ENCODE results near the gene SCN2A. TPM values are rescaled to one million over a fixed set of nuclear protein-coding genes. Genes with fewer than 3 reads are reported as not detected.

The SCN2A gene
- total RNA-seq, 2 donors from 2014 or later = 0.15 to 0.20 TPM

DNA sequence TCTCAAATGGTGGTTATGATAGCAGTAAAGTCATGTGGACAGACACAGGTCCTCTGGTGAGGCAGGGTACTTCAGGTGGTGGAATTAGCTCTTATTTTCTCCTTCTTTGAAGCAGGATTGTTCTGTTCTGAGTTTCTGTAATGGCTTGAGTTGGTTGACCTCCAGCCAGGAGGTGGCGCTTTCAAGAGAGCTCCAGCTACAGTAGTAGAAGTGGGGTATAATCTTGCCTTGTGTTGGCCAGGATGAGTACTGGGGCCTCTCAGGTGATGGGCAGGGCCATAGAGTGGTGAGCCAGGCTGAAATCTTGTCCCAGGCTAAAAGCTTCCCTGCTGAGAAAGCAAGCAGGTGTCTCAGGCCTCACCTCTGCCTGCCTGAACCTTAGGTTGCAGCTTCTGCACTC, 177.8 kb downstream of the SCN2A start:
- H3K9me3 ChIP-seq (ENCODE audit: control insufficient read depth, low read length) = peaks cover 17% of the 10 kb centered on the region
- TF ChIP-seq, protein P1, sequence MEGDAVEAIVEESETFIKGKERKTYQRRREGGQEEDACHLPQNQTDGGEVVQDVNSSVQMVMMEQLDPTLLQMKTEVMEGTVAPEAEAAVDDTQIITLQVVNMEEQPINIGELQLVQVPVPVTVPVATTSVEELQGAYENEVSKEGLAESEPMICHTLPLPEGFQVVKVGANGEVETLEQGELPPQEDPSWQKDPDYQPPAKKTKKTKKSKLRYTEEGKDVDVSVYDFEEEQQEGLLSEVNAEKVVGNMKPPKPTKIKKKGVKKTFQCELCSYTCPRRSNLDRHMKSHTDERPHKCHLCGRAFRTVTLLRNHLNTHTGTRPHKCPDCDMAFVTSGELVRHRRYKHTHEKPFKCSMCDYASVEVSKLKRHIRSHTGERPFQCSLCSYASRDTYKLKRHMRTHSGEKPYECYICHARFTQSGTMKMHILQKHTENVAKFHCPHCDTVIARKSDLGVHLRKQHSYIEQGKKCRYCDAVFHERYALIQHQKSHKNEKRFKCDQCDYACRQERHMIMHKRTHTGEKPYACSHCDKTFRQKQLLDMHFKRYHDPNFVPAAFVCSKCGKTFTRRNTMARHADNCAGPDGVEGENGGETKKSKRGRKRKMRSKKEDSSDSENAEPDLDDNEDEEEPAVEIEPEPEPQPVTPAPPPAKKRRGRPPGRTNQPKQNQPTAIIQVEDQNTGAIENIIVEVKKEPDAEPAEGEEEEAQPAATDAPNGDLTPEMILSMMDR (conservative IDR thresholded peaks at IDR 0.05) = peak; percentile 56
- no peak overlapping the region for H3K9ac ChIP-seq (ENCODE audit: extremely low read depth, low read length, poor library complexity, severe bottlenecking)
- peak overlapping the region; percentile 51 for H3K4me3 ChIP-seq (ENCODE audit: low read length)
- H3K4me3 Mint-ChIP-seq = no peak overlapping the region
- H3K4me1 Mint-ChIP-seq = peaks cover 2% of the 10 kb centered on the region
- no peak overlapping the region for H3K27ac Mint-ChIP-seq
- peaks cover 7% of the 10 kb centered on the region for H3K9me3 Mint-ChIP-seq
- no peaks in the 10 kb centered on the region for H3K36me3 Mint-ChIP-seq (ENCODE audit: low read depth)
- peaks cover 7% of the 10 kb centered on the region for H3K4me1 ChIP-seq (ENCODE audit: control insufficient read depth, insufficient read depth, low read length)
- no peaks in the 10 kb centered on the region for H3K36me3 ChIP-seq (ENCODE audit: control insufficient read depth, insufficient read depth, low read length)
- H3K27me3 ChIP-seq (ENCODE audit: control insufficient read depth, insufficient read depth, low read length, poor library complexity, severe bottlenecking) = no peaks in the 10 kb centered on the region
- H3K27ac ChIP-seq (ENCODE audit: low read depth, low read length) = no peak overlapping the region
- no peak for DNase-seq
- no peaks in the 10 kb centered on the region for H3K27me3 Mint-ChIP-seq (ENCODE audit: insufficient read depth)
- 93% methylated on average over 1 of the region's 1 CpG; no CpG with 5 or more reads in 1 of the 2 experiments for WGBS, 2 experiments (ENCODE audit: insufficient coverage in 1 of 2, insufficient read length in 1 of 2)

DNA sequence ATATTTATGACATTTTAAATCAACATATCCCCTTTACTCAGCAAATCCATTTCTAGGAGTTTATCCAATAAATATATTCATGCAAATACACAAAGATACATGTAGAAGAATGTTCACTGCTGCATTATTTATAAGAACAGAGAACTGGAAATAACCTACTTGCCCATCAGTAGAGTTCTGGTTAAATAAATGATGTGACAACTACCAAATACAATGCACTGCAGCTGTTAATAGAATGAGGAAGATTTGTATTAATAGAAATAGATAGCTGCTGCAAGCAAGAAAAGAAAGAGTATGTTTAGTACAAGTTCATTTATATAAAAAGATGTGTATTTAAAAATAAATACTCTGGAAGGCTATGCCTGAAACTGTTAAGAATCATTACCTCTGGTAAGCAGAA, 181.0 kb downstream of the SCN2A start:
- peaks cover 25% of the 10 kb centered on the region for H3K9me3 Mint-ChIP-seq

DNA sequence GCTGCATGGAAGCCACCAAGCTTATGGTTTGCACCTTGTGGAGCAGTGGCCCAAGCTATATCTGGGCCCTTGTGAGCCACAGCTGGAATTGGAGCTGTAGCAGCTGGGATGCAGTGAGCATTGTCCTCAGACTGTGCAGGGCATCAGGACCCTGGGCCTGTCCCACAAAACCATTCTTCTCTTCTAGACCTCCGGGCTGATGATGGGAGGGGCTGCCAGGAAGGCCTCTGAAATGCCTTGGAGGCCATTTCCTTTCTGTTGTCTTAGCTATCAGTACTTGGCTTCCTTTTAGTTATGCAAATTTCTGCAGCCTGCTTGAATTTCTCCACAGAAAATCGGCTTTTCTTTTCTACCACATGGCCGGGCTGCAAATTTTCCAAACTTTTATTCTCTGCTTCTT, 183.9 kb downstream of the SCN2A start:
- peaks cover 21% of the 10 kb centered on the region for H3K9me3 Mint-ChIP-seq
- DNase-seq = no peak

More for the DNA sequence above, 181.0 kb downstream of the SCN2A start:
- H3K4me1 Mint-ChIP-seq = peaks cover 2% of the 10 kb centered on the region
- H3K4me3 Mint-ChIP-seq = no peak overlapping the region
- H3K36me3 ChIP-seq (ENCODE audit: control insufficient read depth, insufficient read depth, low read length) = no peaks in the 10 kb centered on the region
- H3K4me3 ChIP-seq (ENCODE audit: low read length) = no peak overlapping the region
- no peaks in the 10 kb centered on the region for H3K27me3 Mint-ChIP-seq (ENCODE audit: insufficient read depth)
- H3K9me3 ChIP-seq (ENCODE audit: control insufficient read depth, low read length) = peaks cover 33% of the 10 kb centered on the region
- no peak overlapping the region for H3K27ac ChIP-seq (ENCODE audit: low read depth, low read length)
- no peak overlapping the region for H3K27ac Mint-ChIP-seq
- no peaks in the 10 kb centered on the region for H3K36me3 Mint-ChIP-seq (ENCODE audit: low read depth)
- no peak overlapping the region for H3K9ac ChIP-seq (ENCODE audit: extremely low read depth, low read length, poor library complexity, severe bottlenecking)
- no peaks in the 10 kb centered on the region for H3K27me3 ChIP-seq (ENCODE audit: control insufficient read depth, insufficient read depth, low read length, poor library complexity, severe bottlenecking)
- H3K4me1 ChIP-seq (ENCODE audit: control insufficient read depth, insufficient read depth, low read length) = peaks cover 7% of the 10 kb centered on the region
- TF ChIP-seq, protein P1 (conservative IDR thresholded peaks at IDR 0.05) = no peak
- DNase-seq = no peak

More for the DNA sequence above, 183.9 kb downstream of the SCN2A start:
- TF ChIP-seq, protein P1 (conservative IDR thresholded peaks at IDR 0.05) = no peak
- no peak overlapping the region for H3K4me3 Mint-ChIP-seq
- Histone ChIP-seq H3K9me3 (ENCODE audit: control insufficient read depth, low read length) (peaks cover 28% of the 10 kb centered on the region), H3K27me3 (ENCODE audit: control insufficient read depth, insufficient read depth, low read length, poor library complexity, severe bottlenecking) (no peaks in the 10 kb centered on the region), H3K4me3 (ENCODE audit: low read length) (peak overlapping the region; percentile 40), H3K36me3 (ENCODE audit: control insufficient read depth, insufficient read depth, low read length) (no peaks in the 10 kb centered on the region), H3K9ac (ENCODE audit: extremely low read depth, low read length, poor library complexity, severe bottlenecking) (no peak overlapping the region), H3K4me1 (ENCODE audit: control insufficient read depth, insufficient read depth, low read length) (peaks cover 5% of the 10 kb centered on the region), H3K27ac (ENCODE audit: low read depth, low read length) (no peak overlapping the region)
- H3K27ac Mint-ChIP-seq = no peak overlapping the region
- H3K36me3 Mint-ChIP-seq (ENCODE audit: low read depth) = no peaks in the 10 kb centered on the region
- H3K4me1 Mint-ChIP-seq = peaks cover 2% of the 10 kb centered on the region
- WGBS, 2 experiments (ENCODE audit: insufficient coverage in 1 of 2, insufficient read length in 1 of 2) = 77 to 85% methylated on average over 3 of the region's 3 CpGs
- no peaks in the 10 kb centered on the region for H3K27me3 Mint-ChIP-seq (ENCODE audit: insufficient read depth)

Data from endodermal cell (in vitro differentiated cells).